ENCODE results near the gene CCN6.

DNA sequence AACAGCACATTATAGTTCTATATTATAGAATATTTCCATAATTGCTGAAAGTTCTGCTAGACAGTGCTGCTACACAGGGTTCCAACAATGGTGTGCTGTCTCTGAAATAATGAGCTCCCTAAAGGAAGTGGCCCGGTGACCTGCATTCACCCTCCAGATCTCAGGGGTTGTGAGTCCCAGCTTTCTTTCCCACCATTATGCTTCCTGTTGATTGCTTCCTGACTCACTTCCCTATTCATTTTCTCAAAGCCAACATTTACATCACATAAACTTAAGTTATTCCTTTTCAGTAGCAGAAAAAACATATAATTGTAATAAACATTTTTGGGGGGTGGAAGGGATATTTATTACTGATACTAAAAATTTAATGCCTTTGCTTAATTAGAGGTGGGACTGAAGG lies 12.9 kb upstream of the CCN6 start:
- TF ChIP-seq, protein P1, sequence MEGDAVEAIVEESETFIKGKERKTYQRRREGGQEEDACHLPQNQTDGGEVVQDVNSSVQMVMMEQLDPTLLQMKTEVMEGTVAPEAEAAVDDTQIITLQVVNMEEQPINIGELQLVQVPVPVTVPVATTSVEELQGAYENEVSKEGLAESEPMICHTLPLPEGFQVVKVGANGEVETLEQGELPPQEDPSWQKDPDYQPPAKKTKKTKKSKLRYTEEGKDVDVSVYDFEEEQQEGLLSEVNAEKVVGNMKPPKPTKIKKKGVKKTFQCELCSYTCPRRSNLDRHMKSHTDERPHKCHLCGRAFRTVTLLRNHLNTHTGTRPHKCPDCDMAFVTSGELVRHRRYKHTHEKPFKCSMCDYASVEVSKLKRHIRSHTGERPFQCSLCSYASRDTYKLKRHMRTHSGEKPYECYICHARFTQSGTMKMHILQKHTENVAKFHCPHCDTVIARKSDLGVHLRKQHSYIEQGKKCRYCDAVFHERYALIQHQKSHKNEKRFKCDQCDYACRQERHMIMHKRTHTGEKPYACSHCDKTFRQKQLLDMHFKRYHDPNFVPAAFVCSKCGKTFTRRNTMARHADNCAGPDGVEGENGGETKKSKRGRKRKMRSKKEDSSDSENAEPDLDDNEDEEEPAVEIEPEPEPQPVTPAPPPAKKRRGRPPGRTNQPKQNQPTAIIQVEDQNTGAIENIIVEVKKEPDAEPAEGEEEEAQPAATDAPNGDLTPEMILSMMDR (IDR thresholded peaks at IDR 0.05), result no peak
- TF ChIP-seq POLR2A (IDR thresholded peaks at IDR 0.05), result no peak
